ENCODE data around the gene SLC6A15. TPM values are rescaled to one million over a fixed set of nuclear protein-coding genes. Genes with fewer than 3 reads are reported as not detected.

The SLC6A15 gene
- total and polyA plus RNA-seq, 4 donors, result not detected

GRCh38 chr12:84924981-84925380, 12.4 kb upstream of the SLC6A15 start:
- Histone ChIP-seq H3K36me3 (ENCODE audit: control insufficient read depth in 4 of 4, insufficient read depth in 3 of 4, low read depth in 1 of 4, low read length in 3 of 4) (no peaks in the 10 kb centered on the region), H3K9ac (ENCODE audit: low read depth in 1 of 2, low read length in 2 of 2) (no peak overlapping the region), H3K9me3 (ENCODE audit: control insufficient read depth in 4 of 4, low read length in 3 of 4) (no peaks in the 10 kb centered on the region), H3K4me3 (ENCODE audit: low read depth in 1 of 3, low read length in 3 of 3) (no peak overlapping the region), H3K4me1 (ENCODE audit: control insufficient read depth in 4 of 4, insufficient read depth in 4 of 4, low read length in 3 of 4) (no peaks in the 10 kb centered on the region), H3K27me3 (ENCODE audit: control insufficient read depth in 4 of 4, insufficient read depth in 4 of 4, low read length in 3 of 4) (peaks cover 0 to 3% (median under 1%) of the 10 kb centered on the region in 4 donors), H3K27ac (ENCODE audit: low read depth in 1 of 2, low read length in 2 of 2) (no peak overlapping the region)
- TF ChIP-seq SP1 (IDR thresholded peaks at IDR 0.05) (no peak), TAF1 (conservative IDR thresholded peaks at IDR 0.05) (no peak), ATF3 (IDR thresholded peaks at IDR 0.05) (no peak), MAX (IDR thresholded peaks at IDR 0.05) (no peak), NR2F2 (IDR thresholded peaks at IDR 0.05) (no peak), HNF4A (conservative IDR thresholded peaks at IDR 0.05) (no peak), JUND (IDR thresholded peaks at IDR 0.05) (no peak), RAD21 (IDR thresholded peaks at IDR 0.05) (no peak), RXRA (IDR thresholded peaks at IDR 0.05) (no peak), YY1 (IDR thresholded peaks at IDR 0.05) (no peak)
- DNase-seq (ENCODE audit: low spot score), result no peak
- 33% methylated on average over 2 of the region's 2 CpGs for WGBS

- 48% methylated on average over 2 of the region's 2 CpGs for WGBS
- TF ChIP-seq RXRA (IDR thresholded peaks at IDR 0.05) (no peak), TAF1 (conservative IDR thresholded peaks at IDR 0.05) (no peak)
- no peak for DNase-seq (ENCODE audit: low spot score)
Observed at GRCh38 chr12:84922693-84923092, 10.1 kb upstream of the SLC6A15 start.

GRCh38 chr12:84920331-84920730, 7.7 kb upstream of the SLC6A15 start:
- 52% methylated on average over 1 of the region's 1 CpG for WGBS
- Histone ChIP-seq H3K4me1 (ENCODE audit: control insufficient read depth in 4 of 4, insufficient read depth in 4 of 4, low read length in 3 of 4) (no peaks in the 10 kb centered on the region), H3K27me3 (ENCODE audit: control insufficient read depth in 4 of 4, insufficient read depth in 4 of 4, low read length in 3 of 4) (peaks cover 0 to 3% (median 0%) of the 10 kb centered on the region in 4 donors), H3K9ac (ENCODE audit: low read depth in 1 of 2, low read length in 2 of 2) (no peak overlapping the region), H3K27ac (ENCODE audit: low read depth in 1 of 2, low read length in 2 of 2) (no peak overlapping the region), H3K9me3 (ENCODE audit: control insufficient read depth in 4 of 4, low read length in 3 of 4) (no peaks in the 10 kb centered on the region), H3K36me3 (ENCODE audit: control insufficient read depth in 4 of 4, insufficient read depth in 3 of 4, low read depth in 1 of 4, low read length in 3 of 4) (no peaks in the 10 kb centered on the region), H3K4me3 (ENCODE audit: low read depth in 1 of 3, low read length in 3 of 3) (no peak overlapping the region)
- TF ChIP-seq, protein P1, sequence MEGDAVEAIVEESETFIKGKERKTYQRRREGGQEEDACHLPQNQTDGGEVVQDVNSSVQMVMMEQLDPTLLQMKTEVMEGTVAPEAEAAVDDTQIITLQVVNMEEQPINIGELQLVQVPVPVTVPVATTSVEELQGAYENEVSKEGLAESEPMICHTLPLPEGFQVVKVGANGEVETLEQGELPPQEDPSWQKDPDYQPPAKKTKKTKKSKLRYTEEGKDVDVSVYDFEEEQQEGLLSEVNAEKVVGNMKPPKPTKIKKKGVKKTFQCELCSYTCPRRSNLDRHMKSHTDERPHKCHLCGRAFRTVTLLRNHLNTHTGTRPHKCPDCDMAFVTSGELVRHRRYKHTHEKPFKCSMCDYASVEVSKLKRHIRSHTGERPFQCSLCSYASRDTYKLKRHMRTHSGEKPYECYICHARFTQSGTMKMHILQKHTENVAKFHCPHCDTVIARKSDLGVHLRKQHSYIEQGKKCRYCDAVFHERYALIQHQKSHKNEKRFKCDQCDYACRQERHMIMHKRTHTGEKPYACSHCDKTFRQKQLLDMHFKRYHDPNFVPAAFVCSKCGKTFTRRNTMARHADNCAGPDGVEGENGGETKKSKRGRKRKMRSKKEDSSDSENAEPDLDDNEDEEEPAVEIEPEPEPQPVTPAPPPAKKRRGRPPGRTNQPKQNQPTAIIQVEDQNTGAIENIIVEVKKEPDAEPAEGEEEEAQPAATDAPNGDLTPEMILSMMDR (IDR thresholded peaks at IDR 0.05; ENCODE audit: low read depth, low read length, missing input control), result no peak
- TF ChIP-seq TAF1 (conservative IDR thresholded peaks at IDR 0.05), result no peak
- no peak for TF ChIP-seq FOXA1 (IDR thresholded peaks at IDR 0.05)
- no peak for TF ChIP-seq FOXA2 (IDR thresholded peaks at IDR 0.05)
- TF ChIP-seq RAD21 (IDR thresholded peaks at IDR 0.05), result no peak
- no peak for TF ChIP-seq ATF3 (IDR thresholded peaks at IDR 0.05)
- no peak for TF ChIP-seq RXRA (IDR thresholded peaks at IDR 0.05)
- TF ChIP-seq EGR1 (IDR thresholded peaks at IDR 0.05; ENCODE audit: low read depth in 2 of 2), result no peak
- no peak for TF ChIP-seq NR2F2 (IDR thresholded peaks at IDR 0.05)
- no peak for DNase-seq (ENCODE audit: low spot score)

More at GRCh38 chr12:84922693-84923092, 10.1 kb upstream of the SLC6A15 start:
- Histone ChIP-seq H3K27me3 (ENCODE audit: control insufficient read depth in 4 of 4, insufficient read depth in 4 of 4, low read length in 3 of 4) (peaks cover 0 to 3% (median 0%) of the 10 kb centered on the region in 4 donors), H3K9ac (ENCODE audit: low read depth in 1 of 2, low read length in 2 of 2) (no peak overlapping the region), H3K27ac (ENCODE audit: low read depth in 1 of 2, low read length in 2 of 2) (no peak overlapping the region), H3K36me3 (ENCODE audit: control insufficient read depth in 4 of 4, insufficient read depth in 3 of 4, low read depth in 1 of 4, low read length in 3 of 4) (no peaks in the 10 kb centered on the region), H3K4me3 (ENCODE audit: low read depth in 1 of 3, low read length in 3 of 3) (no peak overlapping the region), H3K9me3 (ENCODE audit: control insufficient read depth in 4 of 4, low read length in 3 of 4) (no peaks in the 10 kb centered on the region), H3K4me1 (ENCODE audit: control insufficient read depth in 4 of 4, insufficient read depth in 4 of 4, low read length in 3 of 4) (no peaks in the 10 kb centered on the region)

All from liver (tissue), 9 donors.